Skeletal muscle tissue (tissue), 4 donors: ENCODE results near the gene PKLR. TPM values are rescaled to one million over a fixed set of nuclear protein-coding genes. Genes with fewer than 3 reads are reported as not detected.
"Not testable (repeated sequence)": the region's sequence is repeated elsewhere in the genome, so short reads cannot be mapped to it uniquely, and the experiment has no call there.

ENCODE experiments used
- H3K27ac ChIP-seq: one replicate; pipeline ENCODE4 v1.7.0; 2013; ENCODE audit warnings: mild to moderate bottlenecking, low read depth, low read length, inconsistent platforms
- H3K27me3 ChIP-seq, 3 donors: one replicate each; pipeline ENCODE4 v1.7.0; 2013; ENCODE audit warnings: low read length in 3 of 3; ENCODE audit not compliant: control insufficient read depth in 3 of 3, insufficient read depth in 3 of 3
- H3K36me3 ChIP-seq, 3 donors: one replicate each; pipeline ENCODE4 v1.7.0; 2013; ENCODE audit warnings: low read length in 3 of 3; ENCODE audit not compliant: control insufficient read depth in 3 of 3, insufficient read depth in 3 of 3
- H3K4me1 ChIP-seq, 3 donors: one replicate each; pipeline ENCODE4 v1.7.0; 2013; ENCODE audit warnings: low read length in 3 of 3, mild to moderate bottlenecking in 3 of 3; ENCODE audit not compliant: control insufficient read depth in 3 of 3, insufficient read depth in 3 of 3
- H3K4me3 ChIP-seq, 3 donors: one replicate each; pipeline ENCODE4 v1.7.0; 2013; ENCODE audit warnings: low read length in 3 of 3
- H3K9ac ChIP-seq, 3 donors: one replicate each; pipeline ENCODE4 v1.7.0; 2013; ENCODE audit warnings: low read length in 3 of 3, mild to moderate bottlenecking in 3 of 3, moderate library complexity in 2 of 3, low read depth in 1 of 3
- H3K9me3 ChIP-seq, 3 donors: one replicate each; pipeline ENCODE4 v1.7.0; 2013; ENCODE audit warnings: low read length in 3 of 3; ENCODE audit not compliant: control insufficient read depth in 3 of 3
- total RNA-seq: library from RNA; depleted of rRNA; stranded (reverse); fragments of >200 nt; gene quantifications from one replicate; pipeline ENCODE4 v1.2.3, GENCODE V29; 2014
- donor health status: Osteomylitis.

PKLR gene
- total RNA-seq, 1 donor from 2014 or later, result not detected

DNA sequence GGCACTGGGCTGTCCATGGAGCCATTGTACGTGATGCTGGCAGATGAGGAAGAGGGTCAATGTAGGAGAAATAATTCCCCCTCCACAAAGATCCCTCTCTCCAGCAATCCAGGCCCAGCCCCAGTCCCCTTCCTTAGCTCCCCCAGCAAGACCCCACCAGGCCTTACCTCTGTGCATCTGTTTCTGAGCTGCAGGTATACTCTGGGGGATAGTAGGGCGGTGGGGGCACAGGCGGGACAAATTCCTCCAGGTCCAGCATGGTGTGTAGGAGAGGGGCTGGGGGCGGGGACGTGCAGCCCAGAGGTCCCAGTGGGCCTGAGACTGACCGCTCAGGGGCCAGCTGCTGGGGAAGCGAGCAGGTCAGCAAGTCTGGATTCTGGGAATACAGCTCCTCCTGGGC is 49.7 kb downstream of the PKLR start:
- H3K27me3 ChIP-seq, result no peaks in the 10 kb centered on the region
- H3K36me3 ChIP-seq, result peaks cover 10 to 27% (median 12%) of the 10 kb centered on the region in 3 donors
- H3K4me1 ChIP-seq, result peaks cover 21 to 38% (median 33%) of the 10 kb centered on the region in 3 donors
- H3K9ac ChIP-seq, result peak overlapping the region in 1 of 3 donors; percentile 9
- no peak overlapping the region for H3K27ac ChIP-seq
- H3K9me3 ChIP-seq, result no peaks in the 10 kb centered on the region
- no peak overlapping the region for H3K4me3 ChIP-seq

DNA sequence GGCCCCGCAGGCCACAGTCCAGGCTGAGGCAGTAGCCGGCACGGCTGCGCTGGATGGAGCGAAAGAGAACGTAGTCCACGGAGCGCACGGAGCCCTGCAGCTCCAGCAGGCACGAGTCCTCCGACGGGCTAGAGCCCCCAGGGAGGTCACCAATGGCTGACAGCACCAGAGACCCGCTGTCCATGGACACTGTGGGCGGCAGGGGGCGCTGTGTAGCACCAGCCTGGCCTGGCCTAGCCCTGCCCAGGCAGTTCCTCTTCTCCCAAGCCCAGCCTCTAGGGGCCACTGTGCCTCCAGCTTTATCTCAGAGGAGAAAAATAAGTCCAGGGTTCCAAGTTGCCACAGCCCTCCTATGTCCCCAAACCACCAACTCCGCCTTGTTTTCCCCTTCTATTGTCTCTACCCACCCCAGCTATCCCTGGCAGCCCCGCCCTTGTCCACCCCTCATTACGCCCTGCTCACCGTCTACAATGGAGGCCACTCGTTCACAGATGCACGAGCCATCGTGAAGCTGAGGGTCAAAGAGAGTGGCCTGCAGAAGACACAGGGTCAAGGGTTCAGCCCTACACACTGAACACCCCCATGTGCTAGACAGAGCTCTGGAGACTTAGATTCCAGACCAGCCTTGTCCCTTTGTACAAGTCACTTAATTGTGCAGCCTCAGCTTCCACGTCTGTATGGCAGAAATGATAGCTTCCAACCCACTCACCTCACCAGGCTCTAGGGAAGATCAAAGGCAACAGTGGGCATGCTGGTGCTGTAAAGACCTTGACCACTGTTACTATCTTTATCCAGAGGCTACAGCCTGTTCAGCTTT is 50.4 kb downstream of the PKLR start:
- Histone ChIP-seq H3K9ac (peak overlapping the region; percentile 63 to 73 (median 64)), H3K4me3 (peak overlapping the region in 1 of 3 donors; percentile 65), H3K27ac (no peak overlapping the region), H3K27me3 (no peaks in the 10 kb centered on the region), H3K9me3 (no peaks in the 10 kb centered on the region), H3K36me3 (peaks cover 5 to 20% (median 11%) of the 10 kb centered on the region in 3 donors), H3K4me1 (peaks cover 18 to 30% (median 25%) of the 10 kb centered on the region in 3 donors)

DNA sequence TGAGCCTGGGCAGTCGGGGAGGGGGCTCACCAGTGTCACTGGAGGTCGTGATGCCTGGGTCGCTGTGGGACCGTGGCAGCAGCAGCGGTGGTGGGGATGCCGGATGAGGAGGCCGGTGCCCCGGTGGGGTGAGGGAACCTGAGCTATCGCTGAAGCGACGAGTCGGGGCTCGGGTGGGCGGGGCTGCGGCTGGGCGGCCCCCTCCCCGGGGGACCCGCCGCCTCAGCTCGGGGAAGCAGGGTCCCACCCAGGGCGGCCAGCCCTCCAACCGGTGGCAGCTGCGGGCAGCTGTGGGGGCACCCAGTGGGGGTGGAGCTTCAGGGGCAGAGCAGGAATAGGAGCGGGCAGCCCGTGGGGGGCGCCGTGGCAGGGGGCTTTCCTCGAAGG is 51.0 kb downstream of the PKLR start:
- Histone ChIP-seq H3K27ac (no peak overlapping the region), H3K36me3 (peaks cover 5 to 20% (median 11%) of the 10 kb centered on the region in 3 donors), H3K27me3 (no peaks in the 10 kb centered on the region), H3K4me1 (peaks cover 15 to 31% (median 21%) of the 10 kb centered on the region in 3 donors), H3K4me3 (peak overlapping the region in 1 of 3 donors; percentile 65), H3K9me3 (no peaks in the 10 kb centered on the region), H3K9ac (peak overlapping the region; percentile 63 to 73 (median 64))

DNA sequence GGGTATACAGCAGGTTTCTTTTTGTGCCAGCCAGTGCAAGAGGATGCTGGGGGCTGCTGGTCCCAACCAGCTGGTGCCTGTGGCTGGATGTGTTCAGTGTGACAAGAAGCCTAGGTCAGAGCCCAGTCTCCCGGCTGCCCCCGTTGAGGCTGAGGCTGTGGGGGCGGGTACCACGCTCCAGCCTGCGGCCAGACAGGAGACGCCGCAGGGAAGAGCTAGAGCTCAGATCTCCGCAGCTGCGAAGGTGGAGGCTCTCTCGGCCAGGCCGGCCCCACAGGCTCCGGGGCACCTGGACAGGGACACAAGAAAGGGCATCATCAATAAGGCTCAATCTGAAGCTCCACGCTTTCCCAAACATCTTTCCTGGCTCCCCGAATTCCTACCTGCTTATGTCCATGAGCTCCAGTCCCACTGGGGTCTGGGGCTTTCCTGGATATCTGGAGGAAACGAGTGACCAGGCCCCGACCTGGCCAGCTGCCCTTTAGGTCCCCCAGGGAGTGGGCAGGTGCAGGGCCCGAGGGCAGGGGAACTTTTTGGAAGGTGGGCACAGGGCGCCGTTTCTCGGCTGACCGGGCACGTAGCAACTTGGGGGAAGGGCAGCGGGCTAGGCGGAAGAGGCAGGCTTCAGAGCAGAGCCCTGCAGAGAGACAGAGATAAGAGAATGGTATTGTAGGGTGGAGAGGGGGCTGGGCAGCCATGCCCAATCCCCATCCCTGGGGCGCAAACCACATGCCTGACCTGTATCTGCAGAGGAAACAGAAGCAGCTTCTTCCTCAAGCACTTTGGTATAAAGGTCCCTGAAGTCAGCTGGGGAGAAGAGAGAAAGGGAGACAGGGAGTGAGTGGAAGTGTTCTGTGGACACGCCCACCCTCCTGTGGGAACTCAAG is 53.3 kb downstream of the PKLR start:
- Histone ChIP-seq H3K4me1 (peaks cover 19 to 29% (median 20%) of the 10 kb centered on the region in 3 donors), H3K36me3 (peaks cover 5 to 17% (median 11%) of the 10 kb centered on the region in 3 donors), H3K9ac (no peak overlapping the region), H3K27me3 (no peaks in the 10 kb centered on the region), H3K9me3 (no peaks in the 10 kb centered on the region), H3K4me3 (no peak overlapping the region), H3K27ac (no peak overlapping the region)

DNA sequence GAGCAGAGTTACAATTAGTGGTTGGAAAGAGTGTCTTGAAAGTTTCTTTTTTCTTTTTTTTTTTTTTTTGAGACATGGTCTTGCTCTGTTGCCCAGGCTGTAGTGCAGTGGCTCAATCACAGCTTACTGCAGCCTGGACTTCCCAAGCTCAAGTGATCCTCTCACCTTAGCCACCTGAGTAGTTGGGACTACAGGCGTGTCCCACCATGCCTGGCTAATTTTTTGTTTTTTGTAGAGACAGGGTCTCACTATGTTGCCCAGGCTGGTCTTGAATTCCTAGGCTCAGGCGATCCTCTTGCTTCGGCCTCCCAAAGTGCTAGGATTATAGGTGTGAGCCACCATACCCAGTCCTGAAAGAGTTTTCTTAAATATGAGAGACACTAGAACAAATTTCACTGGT is 54.4 kb downstream of the PKLR start:
- H3K27me3 ChIP-seq, H3K9ac ChIP-seq, H3K27ac ChIP-seq, H3K9me3 ChIP-seq, H3K4me3 ChIP-seq: not testable (repeated sequence)
- Histone ChIP-seq H3K36me3 (peaks cover 5 to 17% (median 11%) of the 10 kb centered on the region in 3 donors), H3K4me1 (peaks cover 21 to 34% (median 21%) of the 10 kb centered on the region in 3 donors)

DNA sequence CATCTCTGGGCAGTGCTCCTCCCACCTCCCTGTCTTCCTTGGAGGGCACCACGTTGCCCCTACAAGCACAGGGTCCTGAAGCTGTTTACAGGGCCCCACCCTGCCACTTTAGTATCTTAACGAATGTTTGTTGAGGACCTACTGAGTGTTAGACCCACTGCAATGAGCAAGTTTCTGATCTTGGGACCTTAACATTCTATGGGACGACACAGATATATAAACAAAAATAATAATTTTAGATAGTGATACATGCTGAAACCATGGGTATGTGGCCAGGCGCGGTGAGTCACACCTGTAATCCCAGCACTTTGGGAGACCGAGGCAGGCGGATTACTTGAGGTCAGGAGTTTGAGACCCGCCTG is 56.1 kb downstream of the PKLR start:
- peaks cover 5 to 17% (median 11%) of the 10 kb centered on the region in 3 donors for H3K36me3 ChIP-seq
- peak overlapping the region; percentile 71 to 88 (median 75) for H3K9ac ChIP-seq
- H3K27me3 ChIP-seq, result no peaks in the 10 kb centered on the region
- peaks cover 22 to 37% (median 22%) of the 10 kb centered on the region in 3 donors for H3K4me1 ChIP-seq
- H3K27ac ChIP-seq, result peak overlapping the region; percentile 82
- no peaks in the 10 kb centered on the region for H3K9me3 ChIP-seq
- H3K4me3 ChIP-seq, result peak overlapping the region; percentile 73 to 93 (median 86)

DNA sequence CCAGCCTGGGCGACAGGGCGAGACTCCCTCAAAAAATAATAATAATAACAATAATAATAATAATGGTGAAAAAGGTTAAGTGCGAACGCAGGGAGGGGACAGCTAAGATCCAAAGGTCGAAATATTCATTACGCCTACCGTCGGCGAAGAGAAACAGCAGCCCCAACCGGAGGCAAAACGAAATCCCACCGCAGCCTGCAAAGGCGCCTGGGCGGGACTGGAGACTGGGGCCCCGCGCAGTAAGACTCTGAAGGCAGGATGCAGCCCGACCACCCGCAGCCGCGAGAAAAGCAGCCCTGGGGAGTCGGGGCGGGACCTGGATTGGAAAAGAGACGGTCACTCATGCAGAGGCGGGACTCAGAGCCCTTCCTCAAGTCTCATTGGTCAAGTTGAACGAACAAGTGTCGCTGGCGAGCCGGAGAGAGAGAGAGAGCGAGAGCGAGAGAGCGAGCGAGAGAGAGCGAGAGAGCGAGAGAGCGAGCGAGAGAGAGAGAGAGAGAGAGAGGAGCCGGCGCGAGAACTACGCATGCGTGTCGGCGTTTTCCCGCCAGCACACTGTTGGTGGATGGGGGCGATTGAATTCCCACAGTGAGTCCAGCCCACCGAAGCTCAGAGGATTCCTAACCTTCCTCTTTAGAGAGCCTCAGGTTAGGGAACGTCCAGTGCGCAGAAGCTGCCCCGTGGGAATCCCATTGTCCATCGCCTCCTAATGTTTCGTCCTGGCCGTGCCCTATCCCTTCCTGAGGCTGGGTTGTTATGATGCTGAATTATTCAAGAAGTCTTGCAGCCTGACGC is 56.7 kb downstream of the PKLR start:
- Histone ChIP-seq H3K9me3 (no peaks in the 10 kb centered on the region), H3K4me1 (peaks cover 22 to 37% (median 22%) of the 10 kb centered on the region in 3 donors), H3K9ac (peak overlapping the region; percentile 75 to 88 (median 84)), H3K27me3 (no peaks in the 10 kb centered on the region), H3K27ac (peak overlapping the region; percentile 82), H3K36me3 (peaks cover 5 to 17% (median 11%) of the 10 kb centered on the region in 3 donors), H3K4me3 (peak overlapping the region; percentile 73 to 93 (median 86))

DNA sequence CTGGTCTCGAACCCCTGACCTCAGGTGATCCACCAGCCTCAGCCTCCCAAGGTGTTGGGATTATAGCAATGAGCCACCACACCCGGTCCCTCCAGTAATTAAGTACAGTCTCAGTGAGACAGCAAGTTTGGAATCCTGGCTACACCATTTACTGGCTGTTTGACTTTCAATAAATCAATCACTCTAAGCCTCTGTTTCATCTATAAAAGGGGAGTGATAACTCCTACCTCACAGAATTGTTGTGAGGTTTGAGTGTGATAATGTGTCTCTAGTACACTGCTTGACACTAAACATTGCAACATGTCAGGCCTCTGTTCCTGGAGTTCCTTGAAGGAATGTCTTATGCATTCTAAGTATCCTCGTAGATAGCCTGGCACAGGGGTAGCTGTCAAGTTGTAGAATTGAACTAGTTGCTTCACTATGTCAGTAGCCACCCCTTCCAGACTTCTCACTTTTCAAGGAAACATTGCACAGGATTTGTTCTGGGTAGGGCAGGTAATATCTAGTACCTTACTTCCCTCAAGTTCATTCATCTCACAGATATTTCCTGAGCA is 58.4 kb downstream of the PKLR start:
- Histone ChIP-seq H3K4me3 (peak overlapping the region in 2 of 3 donors; percentile 86 to 93), H3K27me3 (no peaks in the 10 kb centered on the region), H3K4me1 (peaks cover 22 to 37% (median 22%) of the 10 kb centered on the region in 3 donors), H3K27ac (no peak overlapping the region), H3K9me3 (no peaks in the 10 kb centered on the region), H3K9ac (peak overlapping the region in 2 of 3 donors; percentile 75 to 88), H3K36me3 (peaks cover 5 to 10% (median 9%) of the 10 kb centered on the region in 3 donors)

DNA sequence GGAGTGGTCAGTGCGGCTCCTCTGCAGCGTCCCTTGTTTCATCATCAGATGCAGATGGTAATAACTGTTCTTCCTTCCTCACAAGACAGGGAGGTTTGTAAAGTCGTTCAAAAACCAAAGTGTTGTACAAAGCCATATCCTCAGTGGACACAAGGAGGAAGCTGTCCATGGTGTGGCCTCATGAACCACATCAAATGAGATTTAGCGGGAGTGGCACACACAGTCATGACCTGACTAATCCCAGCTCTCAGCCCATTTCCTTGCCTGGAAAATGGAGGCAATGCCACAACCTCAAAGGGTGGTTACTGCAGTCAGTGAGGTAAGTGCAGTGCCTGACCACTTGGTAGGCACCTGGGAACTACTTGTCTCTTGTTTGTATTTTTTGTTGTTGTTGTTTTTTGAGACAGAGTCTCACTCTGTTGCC is 59.4 kb downstream of the PKLR start:
- H3K27ac ChIP-seq, result no peak overlapping the region
- no peak overlapping the region for H3K4me3 ChIP-seq
- H3K27me3 ChIP-seq, result no peaks in the 10 kb centered on the region
- no peak overlapping the region for H3K9ac ChIP-seq
- no peaks in the 10 kb centered on the region for H3K9me3 ChIP-seq
- peaks cover 22 to 37% (median 22%) of the 10 kb centered on the region in 3 donors for H3K4me1 ChIP-seq
- H3K36me3 ChIP-seq, result peaks cover 0 to 7% (median 5%) of the 10 kb centered on the region in 3 donors
